Liver (tissue), 3 donors: ENCODE data around the gene FAXDC2.

ENCODE experiments used
- EGR1 ChIP-seq, 2 donors: IDR thresholded peaks; 2 replicates each; pipeline ENCODE4 v1.6.1; 2016 to 2018; ENCODE audit warnings: antibody characterized with exemption in 2 of 2, low read depth in 2 of 2
- FOXA1 ChIP-seq: IDR thresholded peaks from 2 replicates; pipeline ENCODE4 v1.6.1; 2016; ENCODE audit warnings: antibody characterized with exemption
- JUND ChIP-seq, 2 donors: IDR thresholded peaks; 2 replicates each; pipeline ENCODE4 v1.6.1; 2016; ENCODE audit warnings: antibody characterized with exemption in 2 of 2
- RAD21 ChIP-seq, 2 donors: IDR thresholded peaks; 2 replicates each; pipeline ENCODE4 v1.6.1; 2016; ENCODE audit warnings: antibody characterized with exemption in 2 of 2, mild to moderate bottlenecking in 2 of 2
- REST ChIP-seq: IDR thresholded peaks from 2 replicates; pipeline ENCODE4 v1.6.1; 2016; ENCODE audit warnings: antibody characterized with exemption, mild to moderate bottlenecking
- YY1 ChIP-seq: IDR thresholded peaks from 2 replicates; pipeline ENCODE4 v1.6.1; 2016; ENCODE audit warnings: antibody characterized with exemption, mild to moderate bottlenecking
- TF ChIP-seq, protein P1 (sequence below): fragments of 150-350 bp; IDR thresholded peaks from 2 replicates; pipeline ENCODE4 v1.5.1; 2017; ENCODE audit warnings: improper control_type of control experiment, low read depth, low read length; ENCODE audit not compliant: missing input control
- TF ChIP-seq, protein P2 (sequence below): IDR thresholded peaks from 2 replicates; pipeline ENCODE4 v1.6.1; 2016; ENCODE audit warnings: antibody characterized with exemption
- TF ChIP-seq, protein P3 (sequence below): IDR thresholded peaks from 2 replicates; pipeline ENCODE4 v1.6.1; 2016; ENCODE audit warnings: antibody characterized with exemption
- donor health status: healthy.
- donor health status: healthy.

DNA sequence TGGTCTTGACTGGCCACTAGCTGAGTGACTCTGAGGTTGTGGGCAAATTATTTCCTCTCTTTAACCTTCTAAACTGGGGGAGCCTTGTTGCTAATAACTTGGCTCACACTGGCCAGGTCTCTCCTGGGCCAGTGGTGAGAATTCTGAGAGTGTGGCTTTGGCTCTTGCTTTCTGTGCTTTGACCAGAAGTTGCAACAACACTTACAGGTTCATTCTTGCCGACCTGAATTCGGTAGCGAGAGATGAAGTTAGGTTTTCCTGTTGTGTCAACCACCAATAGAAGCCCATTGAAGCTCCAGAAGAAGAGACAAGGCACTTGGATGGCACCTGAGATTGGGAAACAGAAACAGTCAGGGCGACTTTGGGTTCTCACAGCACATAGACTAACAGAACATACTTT is 19.8 kb downstream of the FAXDC2 start:
- TF ChIP-seq, protein P1, sequence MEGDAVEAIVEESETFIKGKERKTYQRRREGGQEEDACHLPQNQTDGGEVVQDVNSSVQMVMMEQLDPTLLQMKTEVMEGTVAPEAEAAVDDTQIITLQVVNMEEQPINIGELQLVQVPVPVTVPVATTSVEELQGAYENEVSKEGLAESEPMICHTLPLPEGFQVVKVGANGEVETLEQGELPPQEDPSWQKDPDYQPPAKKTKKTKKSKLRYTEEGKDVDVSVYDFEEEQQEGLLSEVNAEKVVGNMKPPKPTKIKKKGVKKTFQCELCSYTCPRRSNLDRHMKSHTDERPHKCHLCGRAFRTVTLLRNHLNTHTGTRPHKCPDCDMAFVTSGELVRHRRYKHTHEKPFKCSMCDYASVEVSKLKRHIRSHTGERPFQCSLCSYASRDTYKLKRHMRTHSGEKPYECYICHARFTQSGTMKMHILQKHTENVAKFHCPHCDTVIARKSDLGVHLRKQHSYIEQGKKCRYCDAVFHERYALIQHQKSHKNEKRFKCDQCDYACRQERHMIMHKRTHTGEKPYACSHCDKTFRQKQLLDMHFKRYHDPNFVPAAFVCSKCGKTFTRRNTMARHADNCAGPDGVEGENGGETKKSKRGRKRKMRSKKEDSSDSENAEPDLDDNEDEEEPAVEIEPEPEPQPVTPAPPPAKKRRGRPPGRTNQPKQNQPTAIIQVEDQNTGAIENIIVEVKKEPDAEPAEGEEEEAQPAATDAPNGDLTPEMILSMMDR: no peak
- TF ChIP-seq REST (no peak), YY1 (no peak), FOXA1 (no peak), JUND (IDR thresholded peaks at IDR 0.05) (no peak), EGR1 (IDR thresholded peaks at IDR 0.05; ENCODE audit: low read depth in 2 of 2) (no peak), RAD21 (IDR thresholded peaks at IDR 0.05) (no peak)
- TF ChIP-seq, protein P2, sequence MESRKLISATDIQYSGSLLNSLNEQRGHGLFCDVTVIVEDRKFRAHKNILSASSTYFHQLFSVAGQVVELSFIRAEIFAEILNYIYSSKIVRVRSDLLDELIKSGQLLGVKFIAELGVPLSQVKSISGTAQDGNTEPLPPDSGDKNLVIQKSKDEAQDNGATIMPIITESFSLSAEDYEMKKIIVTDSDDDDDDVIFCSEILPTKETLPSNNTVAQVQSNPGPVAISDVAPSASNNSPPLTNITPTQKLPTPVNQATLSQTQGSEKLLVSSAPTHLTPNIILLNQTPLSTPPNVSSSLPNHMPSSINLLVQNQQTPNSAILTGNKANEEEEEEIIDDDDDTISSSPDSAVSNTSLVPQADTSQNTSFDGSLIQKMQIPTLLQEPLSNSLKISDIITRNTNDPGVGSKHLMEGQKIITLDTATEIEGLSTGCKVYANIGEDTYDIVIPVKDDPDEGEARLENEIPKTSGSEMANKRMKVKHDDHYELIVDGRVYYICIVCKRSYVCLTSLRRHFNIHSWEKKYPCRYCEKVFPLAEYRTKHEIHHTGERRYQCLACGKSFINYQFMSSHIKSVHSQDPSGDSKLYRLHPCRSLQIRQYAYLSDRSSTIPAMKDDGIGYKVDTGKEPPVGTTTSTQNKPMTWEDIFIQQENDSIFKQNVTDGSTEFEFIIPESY: no peak
- TF ChIP-seq, protein P3, sequence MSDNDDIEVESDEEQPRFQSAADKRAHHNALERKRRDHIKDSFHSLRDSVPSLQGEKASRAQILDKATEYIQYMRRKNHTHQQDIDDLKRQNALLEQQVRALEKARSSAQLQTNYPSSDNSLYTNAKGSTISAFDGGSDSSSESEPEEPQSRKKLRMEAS: no peak
